ENCODE data around the gene LOXL3.

DNA sequence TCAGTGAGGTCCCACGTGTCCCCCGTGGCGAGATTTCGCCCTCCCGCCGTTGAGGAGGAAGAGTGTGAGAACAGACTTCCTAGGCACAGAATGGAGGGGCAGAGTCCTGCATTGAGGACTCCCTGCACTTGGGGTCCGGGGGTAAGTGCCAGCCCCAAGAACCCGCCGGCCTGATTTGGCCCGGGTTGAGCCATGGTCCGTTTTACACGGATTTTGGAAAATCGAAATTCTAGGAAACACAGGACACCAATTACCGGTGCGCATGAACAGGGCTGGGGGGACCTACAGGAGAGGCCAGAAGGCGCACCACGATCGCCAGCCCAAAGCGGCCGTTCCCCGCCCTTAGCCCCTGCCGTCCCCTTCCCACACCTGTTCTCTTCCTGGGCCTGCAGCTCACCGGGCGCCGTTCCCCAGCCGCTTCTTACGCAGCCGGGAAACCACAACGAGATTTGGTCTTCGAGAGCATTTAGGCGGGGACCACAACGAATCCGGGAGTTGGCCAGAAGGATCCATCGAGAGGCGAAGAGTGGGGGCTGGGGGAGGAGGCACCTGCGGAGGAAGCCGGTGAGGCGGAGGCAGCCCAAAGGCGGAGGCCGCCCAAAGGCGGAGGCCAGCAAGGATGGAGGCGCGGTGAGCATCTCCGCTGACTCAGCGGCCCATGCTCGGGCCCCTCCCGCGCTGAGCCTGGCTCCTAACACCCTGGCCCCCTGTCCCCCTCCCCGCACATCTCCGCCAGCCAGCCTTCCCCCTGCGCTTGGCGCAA is 40.0 kb downstream of the LOXL3 start:
- TF ChIP-seq, protein P1, sequence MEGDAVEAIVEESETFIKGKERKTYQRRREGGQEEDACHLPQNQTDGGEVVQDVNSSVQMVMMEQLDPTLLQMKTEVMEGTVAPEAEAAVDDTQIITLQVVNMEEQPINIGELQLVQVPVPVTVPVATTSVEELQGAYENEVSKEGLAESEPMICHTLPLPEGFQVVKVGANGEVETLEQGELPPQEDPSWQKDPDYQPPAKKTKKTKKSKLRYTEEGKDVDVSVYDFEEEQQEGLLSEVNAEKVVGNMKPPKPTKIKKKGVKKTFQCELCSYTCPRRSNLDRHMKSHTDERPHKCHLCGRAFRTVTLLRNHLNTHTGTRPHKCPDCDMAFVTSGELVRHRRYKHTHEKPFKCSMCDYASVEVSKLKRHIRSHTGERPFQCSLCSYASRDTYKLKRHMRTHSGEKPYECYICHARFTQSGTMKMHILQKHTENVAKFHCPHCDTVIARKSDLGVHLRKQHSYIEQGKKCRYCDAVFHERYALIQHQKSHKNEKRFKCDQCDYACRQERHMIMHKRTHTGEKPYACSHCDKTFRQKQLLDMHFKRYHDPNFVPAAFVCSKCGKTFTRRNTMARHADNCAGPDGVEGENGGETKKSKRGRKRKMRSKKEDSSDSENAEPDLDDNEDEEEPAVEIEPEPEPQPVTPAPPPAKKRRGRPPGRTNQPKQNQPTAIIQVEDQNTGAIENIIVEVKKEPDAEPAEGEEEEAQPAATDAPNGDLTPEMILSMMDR (IDR thresholded peaks at IDR 0.05) = no peak
- no peak for TF ChIP-seq POLR2A (IDR thresholded peaks at IDR 0.05)

Data from adrenal gland (tissue), 5 donors.